A673 (cell line): ENCODE results near the gene B9D2. TPM values are rescaled to one million over a fixed set of nuclear protein-coding genes. Genes with fewer than 3 reads are reported as not detected.

Source experiments
- BruUV-seq: library from RNA; stranded (reverse); fragments of 400-500 nt; replicated peaks from 2 replicates; lab custom pipeline; 2021; lab: Mats Ljungman, UMichigan
- CTCF ChIA-PET: fragments of 300-600 bp; sonication (Branson Sonifier 250); formaldehyde crosslinking; loops from one replicate; lab custom pipeline; 2022; ENCODE audit warnings: antibody characterized with exemption; lab: Charles Lee
- POLR2A ChIA-PET: fragments of 300-600 bp; sonication (Branson Sonifier 250); formaldehyde crosslinking; loops from one replicate; lab custom pipeline; 2022; ENCODE audit warnings: antibody characterized with exemption; ENCODE audit not compliant: low non-redundant PET; lab: Charles Lee
- DNase-seq: peaks from one replicate; pipeline ENCODE4 v3.0.0-alpha.2; 2015; ENCODE audit warnings: low spot score
- H3K27ac ChIP-seq: fragments of 200-600 bp; sonication (generic); 2 replicates; pipeline ENCODE4 v1.5.1; 2016; ENCODE audit warnings: mixed run types, low read depth, mild to moderate bottlenecking, mixed read lengths, antibody characterized with exemption, low read length; ENCODE audit not compliant: poor library complexity, severe bottlenecking
- H3K27me3 ChIP-seq: fragments of 200-600 bp; sonication (generic); replicated peaks from 2 replicates; pipeline ENCODE4 v1.6.1; 2017; ENCODE audit warnings: mixed run types, low read depth, mild to moderate bottlenecking, mixed read lengths, antibody characterized with exemption, low read length; ENCODE audit not compliant: insufficient read depth, poor library complexity
- H3K36me3 ChIP-seq: fragments of 200-600 bp; sonication (generic); 2 replicates; pipeline ENCODE4 v1.6.1; 2016; ENCODE audit warnings: mixed run types, mild to moderate bottlenecking, mixed read lengths, antibody characterized with exemption, low read length; ENCODE audit not compliant: insufficient read depth, poor library complexity, severe bottlenecking
- H3K4me1 ChIP-seq: fragments of 200-600 bp; sonication (generic); 2 replicates; pipeline ENCODE4 v1.6.1; 2017; ENCODE audit warnings: mixed run types, mild to moderate bottlenecking, mixed read lengths, antibody characterized with exemption, low read length; ENCODE audit not compliant: insufficient read depth, poor library complexity, severe bottlenecking
- H3K4me3 ChIP-seq: fragments of 200-600 bp; sonication (generic); 2 replicates; pipeline ENCODE4 v1.5.1; 2016; ENCODE audit warnings: low read depth, mixed run types, mild to moderate bottlenecking, mixed read lengths, low read length; ENCODE audit not compliant: poor library complexity, severe bottlenecking
- H3K9me3 ChIP-seq: fragments of 200-600 bp; sonication (generic); 2 replicates; pipeline ENCODE4 v1.6.1; 2016; ENCODE audit warnings: mixed run types, low read depth, mild to moderate bottlenecking, mixed read lengths, antibody characterized with exemption, low read length; ENCODE audit not compliant: poor library complexity, severe bottlenecking
- CTCF ChIP-seq: fragments of 300-800, 200-600 bp; sonication (generic); conservative IDR thresholded peaks from 2 replicates; pipeline ENCODE4 v1.5.1; 2017; ENCODE audit warnings: low read depth, mild to moderate bottlenecking, antibody characterized with exemption, low read length, moderate library complexity, mixed read lengths
- EZH2 ChIP-seq: fragments of 200-600 bp; sonication (generic); IDR thresholded peaks from 2 replicates; pipeline ENCODE4 v1.6.1; 2017; ENCODE audit warnings: borderline replicate concordance, low read depth, mild to moderate bottlenecking, mixed read lengths, antibody characterized with exemption, low read length; ENCODE audit not compliant: poor library complexity, severe bottlenecking
- intact Hi-C: fragments of 100-400 bp; cut with micrococcal nuclease; formaldehyde crosslinking; loops from one replicate; pipeline ENCODE4 v1.10.0; 2022; ENCODE audit not compliant: unreplicated experiment
- total RNA-seq: library from RNA; stranded (reverse); gene quantifications from 2 replicates; pipeline ENCODE4 v1.2.3, GENCODE V29; 2021

Gene B9D2
- total RNA-seq, 1 experiment from 2014 or later: 10.7 TPM

- no TSS peak for BruUV-seq
- ChIA-PET POLR2A (no interaction called here), CTCF (interaction anchor here (0.5 to 0.6 kb wide), 2 partner anchors 11 to 601 kb away, joined by 3 read pairs; no protein-coding TSS in a partner anchor)
- Histone ChIP-seq H3K36me3 (no peaks in the 10 kb centered on the region), H3K27ac (peak overlapping the region; percentile 80), H3K4me3 (peak overlapping the region; percentile 98), H3K4me1 (peaks cover 11% of the 10 kb centered on the region), H3K27me3 (no peaks in the 10 kb centered on the region), H3K9me3 (no peaks in the 10 kb centered on the region)
- no peak for TF ChIP-seq EZH2
- TF ChIP-seq CTCF: 0 out of 2 replicates have a peak, but pooled peaks have one; percentile 22
- no peak for DNase-seq
- intact Hi-C loops: no loop called here
Measured at GRCh38 chr19:41354343-41354953, 9.5 kb downstream of the B9D2 start.

GRCh38 chr19:41353466-41354342, 10.2 kb downstream of the B9D2 start, which contains the start of gene TGFB1:
Gene TGFB1 (minus strand): TSS chr19:41353922. CDS start chr19:41353044, 878 bp downstream.
- DNase-seq: peak; percentile 89
- intact Hi-C loops: no loop called here
- Histone ChIP-seq H3K36me3 (no peaks in the 10 kb centered on the region), H3K4me1 (peaks cover 11% of the 10 kb centered on the region), H3K27ac (peak within 1 kb of the TSS; percentile 80), H3K27me3 (no peaks in the 10 kb centered on the region), H3K4me3 (peak within 1 kb of the TSS; percentile 98), H3K9me3 (no peaks in the 10 kb centered on the region)
- ChIA-PET POLR2A (interaction anchor here (0.6 kb wide), 1 partner anchor 10 kb away, joined by 3 read pairs; the partner anchor contains the start of gene B9D2), CTCF (interaction anchor here (1.0 to 1.1 kb wide), 2 partner anchors 149 to 210 kb away, joined by 3 read pairs; no protein-coding TSS in a partner anchor)
- TF ChIP-seq CTCF (peak; percentile 95), EZH2 (no peak)
- BruUV-seq: TSS peak; percentile 90

- POLR2A ChIA-PET: interaction anchor here (0.6 kb wide), 1 partner anchor 11 kb away, joined by 3 read pairs; the partner anchor contains the start of gene B9D2
Measured at GRCh38 chr19:41352609-41353465, 11.1 kb downstream of the B9D2 start.

More at GRCh38 chr19:41352609-41353465, 11.1 kb downstream of the B9D2 start:
- intact Hi-C loops: no loop called here
- no peaks in the 10 kb centered on the region for H3K27me3 ChIP-seq
- no peak for TF ChIP-seq EZH2
- TF ChIP-seq CTCF: peak; percentile 68
- H3K36me3 ChIP-seq: peaks cover 4% of the 10 kb centered on the region
- peak overlapping the region; percentile 80 for H3K27ac ChIP-seq
- H3K4me1 ChIP-seq: peaks cover 11% of the 10 kb centered on the region
- CTCF ChIA-PET: interaction anchor here (1.0 to 1.1 kb wide), 2 partner anchors 148 to 210 kb away, joined by 3 read pairs; no protein-coding TSS in a partner anchor
- peak; percentile 62 for DNase-seq
- H3K9me3 ChIP-seq: no peaks in the 10 kb centered on the region
- peak overlapping the region; percentile 98 for H3K4me3 ChIP-seq
- BruUV-seq: no TSS peak
